Mammary epithelial cell (primary cell): ENCODE results near the gene MIS18BP1.

ENCODE experiments used
- CTCF ChIP-seq, 2 donors: IDR thresholded peaks in 1 of 2; conservative IDR thresholded peaks in 1 of 2; 2 replicates each; pipeline ENCODE4 v1.5.1; 2011 to 2012; ENCODE audit warnings: inconsistent platforms in 2 of 2, low read length in 2 of 2, mild to moderate bottlenecking in 2 of 2, control low read depth in 1 of 2, low read depth in 1 of 2; ENCODE audit not compliant: insufficient read depth in 1 of 2; ENCODE audit errors: extremely low read depth in 1 of 2
- EZH2 ChIP-seq: IDR thresholded peaks from 2 replicates; pipeline ENCODE4 v1.6.1; 2012; ENCODE audit warnings: low read length, inconsistent platforms, borderline replicate concordance

- TF ChIP-seq CTCF (conservative IDR thresholded peaks at IDR 0.05 in 1 of 2, IDR thresholded peaks at IDR 0.05 in 1 of 2; ENCODE audit: extremely low read depth in 1 of 2, insufficient read depth in 1 of 2, low read depth in 1 of 2, low read length in 2 of 2) (no peak), EZH2 (no peak)
Measured at GRCh38 chr14:45169906-45170305, 83.1 kb downstream of the MIS18BP1 start.
